Neural progenitor cell (in vitro differentiated cells): ENCODE results near the gene PDE4A.

Experiments
- EZH2 ChIP-seq: fragments of 200-600 bp; sonication (generic); IDR thresholded peaks from 2 replicates; pipeline ENCODE4 v1.6.1; 2017; ENCODE audit warnings: antibody characterized with exemption, mild to moderate bottlenecking, moderate library complexity
- EZH2phosphoT487 ChIP-seq: fragments of 200-600 bp; sonication (generic); IDR thresholded peaks from 2 replicates; pipeline ENCODE4 v1.6.1; 2017; ENCODE audit warnings: antibody characterized with exemption
- TF ChIP-seq, protein P1 (sequence below): fragments of 200-600 bp; sonication (generic); IDR thresholded peaks from 2 replicates; pipeline ENCODE4 v1.5.1; 2017; ENCODE audit warnings: antibody characterized with exemption, mild to moderate bottlenecking

DNA sequence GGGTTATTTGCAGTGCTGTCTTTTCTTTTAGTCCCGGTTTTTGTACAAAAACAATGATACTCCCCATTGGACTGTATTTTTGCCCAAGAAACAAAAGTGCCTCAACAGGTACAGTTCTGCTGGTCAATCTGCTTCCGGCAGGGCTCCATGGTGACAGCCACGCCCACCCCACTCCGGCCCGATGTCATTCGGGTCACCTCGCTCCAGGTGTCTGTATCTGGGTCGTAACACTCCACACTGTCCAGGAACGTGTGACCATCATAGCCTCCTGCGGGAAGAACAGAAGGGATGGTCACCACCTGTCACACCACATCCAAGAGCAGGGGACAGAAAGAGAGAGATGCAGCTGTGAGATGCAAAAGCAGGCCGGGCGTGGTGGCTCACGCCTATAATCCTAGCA lies 66.2 kb downstream of the PDE4A start:
- TF ChIP-seq, protein P1, sequence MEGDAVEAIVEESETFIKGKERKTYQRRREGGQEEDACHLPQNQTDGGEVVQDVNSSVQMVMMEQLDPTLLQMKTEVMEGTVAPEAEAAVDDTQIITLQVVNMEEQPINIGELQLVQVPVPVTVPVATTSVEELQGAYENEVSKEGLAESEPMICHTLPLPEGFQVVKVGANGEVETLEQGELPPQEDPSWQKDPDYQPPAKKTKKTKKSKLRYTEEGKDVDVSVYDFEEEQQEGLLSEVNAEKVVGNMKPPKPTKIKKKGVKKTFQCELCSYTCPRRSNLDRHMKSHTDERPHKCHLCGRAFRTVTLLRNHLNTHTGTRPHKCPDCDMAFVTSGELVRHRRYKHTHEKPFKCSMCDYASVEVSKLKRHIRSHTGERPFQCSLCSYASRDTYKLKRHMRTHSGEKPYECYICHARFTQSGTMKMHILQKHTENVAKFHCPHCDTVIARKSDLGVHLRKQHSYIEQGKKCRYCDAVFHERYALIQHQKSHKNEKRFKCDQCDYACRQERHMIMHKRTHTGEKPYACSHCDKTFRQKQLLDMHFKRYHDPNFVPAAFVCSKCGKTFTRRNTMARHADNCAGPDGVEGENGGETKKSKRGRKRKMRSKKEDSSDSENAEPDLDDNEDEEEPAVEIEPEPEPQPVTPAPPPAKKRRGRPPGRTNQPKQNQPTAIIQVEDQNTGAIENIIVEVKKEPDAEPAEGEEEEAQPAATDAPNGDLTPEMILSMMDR = no peak
- TF ChIP-seq EZH2 (no peak), EZH2phosphoT487 (no peak)
